A673 (cell line): ENCODE results near the gene PLEKHA8. TPM values are rescaled to one million over a fixed set of nuclear protein-coding genes. Genes with fewer than 3 reads are reported as not detected.

Experiments used
- BruUV-seq: library from RNA; stranded (reverse); fragments of 400-500 nt; replicated peaks from 2 replicates; lab custom pipeline; 2021; lab: Mats Ljungman, UMichigan
- CTCF ChIA-PET: fragments of 300-600 bp; sonication (Branson Sonifier 250); formaldehyde crosslinking; loops from one replicate; lab custom pipeline; 2022; ENCODE audit warnings: antibody characterized with exemption; lab: Charles Lee
- POLR2A ChIA-PET: fragments of 300-600 bp; sonication (Branson Sonifier 250); formaldehyde crosslinking; loops from one replicate; lab custom pipeline; 2022; ENCODE audit warnings: antibody characterized with exemption; ENCODE audit not compliant: low non-redundant PET; lab: Charles Lee
- DNase-seq: peaks from one replicate; pipeline ENCODE4 v3.0.0-alpha.2; 2015; ENCODE audit warnings: low spot score
- H3K27ac ChIP-seq: fragments of 200-600 bp; sonication (generic); 2 replicates; pipeline ENCODE4 v1.5.1; 2016; ENCODE audit warnings: mixed run types, low read depth, mild to moderate bottlenecking, mixed read lengths, antibody characterized with exemption, low read length; ENCODE audit not compliant: poor library complexity, severe bottlenecking
- H3K27me3 ChIP-seq: fragments of 200-600 bp; sonication (generic); replicated peaks from 2 replicates; pipeline ENCODE4 v1.6.1; 2017; ENCODE audit warnings: mixed run types, low read depth, mild to moderate bottlenecking, mixed read lengths, antibody characterized with exemption, low read length; ENCODE audit not compliant: insufficient read depth, poor library complexity
- H3K36me3 ChIP-seq: fragments of 200-600 bp; sonication (generic); 2 replicates; pipeline ENCODE4 v1.6.1; 2016; ENCODE audit warnings: mixed run types, mild to moderate bottlenecking, mixed read lengths, antibody characterized with exemption, low read length; ENCODE audit not compliant: insufficient read depth, poor library complexity, severe bottlenecking
- H3K4me1 ChIP-seq: fragments of 200-600 bp; sonication (generic); 2 replicates; pipeline ENCODE4 v1.6.1; 2017; ENCODE audit warnings: mixed run types, mild to moderate bottlenecking, mixed read lengths, antibody characterized with exemption, low read length; ENCODE audit not compliant: insufficient read depth, poor library complexity, severe bottlenecking
- H3K4me3 ChIP-seq: fragments of 200-600 bp; sonication (generic); 2 replicates; pipeline ENCODE4 v1.5.1; 2016; ENCODE audit warnings: low read depth, mixed run types, mild to moderate bottlenecking, mixed read lengths, low read length; ENCODE audit not compliant: poor library complexity, severe bottlenecking
- H3K9me3 ChIP-seq: fragments of 200-600 bp; sonication (generic); 2 replicates; pipeline ENCODE4 v1.6.1; 2016; ENCODE audit warnings: mixed run types, low read depth, mild to moderate bottlenecking, mixed read lengths, antibody characterized with exemption, low read length; ENCODE audit not compliant: poor library complexity, severe bottlenecking
- EZH2 ChIP-seq: fragments of 200-600 bp; sonication (generic); IDR thresholded peaks from 2 replicates; pipeline ENCODE4 v1.6.1; 2017; ENCODE audit warnings: borderline replicate concordance, low read depth, mild to moderate bottlenecking, mixed read lengths, antibody characterized with exemption, low read length; ENCODE audit not compliant: poor library complexity, severe bottlenecking
- intact Hi-C: fragments of 100-400 bp; cut with micrococcal nuclease; formaldehyde crosslinking; loops from one replicate; pipeline ENCODE4 v1.10.0; 2022; ENCODE audit not compliant: unreplicated experiment
- total RNA-seq: library from RNA; stranded (reverse); gene quantifications from 2 replicates; pipeline ENCODE4 v1.2.3, GENCODE V29; 2021
- TF ChIP-seq, protein P1 (sequence below): fragments of 300-800, 200-600 bp; sonication (generic); conservative IDR thresholded peaks from 2 replicates; pipeline ENCODE4 v1.5.1; 2017; ENCODE audit warnings: low read depth, mild to moderate bottlenecking, antibody characterized with exemption, low read length, moderate library complexity, mixed read lengths

The PLEKHA8 gene
- total RNA-seq, 1 experiment from 2014 or later: 22.2 TPM

DNA sequence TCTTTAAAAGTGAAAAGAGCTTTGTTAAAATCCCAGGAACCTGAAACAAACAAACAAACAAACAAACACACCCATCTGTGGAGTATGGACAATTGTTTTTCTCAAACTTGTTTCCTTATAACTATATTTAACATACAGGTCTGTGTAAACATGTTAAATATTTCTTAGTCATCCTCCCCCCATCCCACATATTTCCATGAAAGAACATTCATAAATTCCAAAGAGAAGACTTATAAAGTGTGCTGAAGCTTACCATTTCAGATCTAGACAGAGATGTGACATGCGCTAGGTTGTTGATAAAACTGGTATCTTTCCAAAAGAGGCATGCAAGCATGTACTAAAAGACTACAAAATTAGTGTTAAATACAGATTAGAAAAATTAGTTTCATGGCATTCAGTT is 8.3 kb upstream of the PLEKHA8 start:
- ChIA-PET POLR2A (no interaction called here), CTCF (no interaction called here)
- intact Hi-C loops: loop anchor here (2.0 kb wide), 1 partner anchor 13 kb away; no protein-coding TSS in a partner anchor
- Histone ChIP-seq H3K4me1 (peaks cover 10% of the 10 kb centered on the region), H3K4me3 (no peak overlapping the region), H3K27me3 (no peaks in the 10 kb centered on the region), H3K36me3 (peaks cover 9% of the 10 kb centered on the region), H3K9me3 (no peaks in the 10 kb centered on the region), H3K27ac (no peak overlapping the region)
- no peak for TF ChIP-seq EZH2
- TF ChIP-seq, protein P1, sequence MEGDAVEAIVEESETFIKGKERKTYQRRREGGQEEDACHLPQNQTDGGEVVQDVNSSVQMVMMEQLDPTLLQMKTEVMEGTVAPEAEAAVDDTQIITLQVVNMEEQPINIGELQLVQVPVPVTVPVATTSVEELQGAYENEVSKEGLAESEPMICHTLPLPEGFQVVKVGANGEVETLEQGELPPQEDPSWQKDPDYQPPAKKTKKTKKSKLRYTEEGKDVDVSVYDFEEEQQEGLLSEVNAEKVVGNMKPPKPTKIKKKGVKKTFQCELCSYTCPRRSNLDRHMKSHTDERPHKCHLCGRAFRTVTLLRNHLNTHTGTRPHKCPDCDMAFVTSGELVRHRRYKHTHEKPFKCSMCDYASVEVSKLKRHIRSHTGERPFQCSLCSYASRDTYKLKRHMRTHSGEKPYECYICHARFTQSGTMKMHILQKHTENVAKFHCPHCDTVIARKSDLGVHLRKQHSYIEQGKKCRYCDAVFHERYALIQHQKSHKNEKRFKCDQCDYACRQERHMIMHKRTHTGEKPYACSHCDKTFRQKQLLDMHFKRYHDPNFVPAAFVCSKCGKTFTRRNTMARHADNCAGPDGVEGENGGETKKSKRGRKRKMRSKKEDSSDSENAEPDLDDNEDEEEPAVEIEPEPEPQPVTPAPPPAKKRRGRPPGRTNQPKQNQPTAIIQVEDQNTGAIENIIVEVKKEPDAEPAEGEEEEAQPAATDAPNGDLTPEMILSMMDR: no peak
- no TSS peak for BruUV-seq
- no peak for DNase-seq

DNA sequence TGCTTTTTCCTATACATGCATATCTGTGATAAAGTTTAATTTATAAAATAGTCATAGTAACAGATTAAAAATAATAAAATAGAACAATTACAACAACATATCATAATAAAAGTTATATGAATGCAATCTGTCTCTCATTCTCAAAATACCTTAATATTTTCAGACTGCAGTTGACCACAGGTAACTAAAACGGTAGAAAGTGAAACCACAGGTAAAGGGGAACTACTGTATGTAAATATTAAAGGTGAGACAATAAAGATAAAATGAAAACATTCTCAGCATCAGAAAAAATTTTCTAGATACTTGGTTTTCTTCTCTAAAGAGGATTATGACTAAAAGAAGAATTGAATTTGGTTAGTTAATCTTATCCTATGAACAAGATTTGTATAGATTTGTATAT is 7.7 kb upstream of the PLEKHA8 start:
- no peaks in the 10 kb centered on the region for H3K9me3 ChIP-seq
- ChIA-PET CTCF (no interaction called here), POLR2A (no interaction called here)
- H3K4me1 ChIP-seq: peaks cover 13% of the 10 kb centered on the region
- H3K27ac ChIP-seq: no peak overlapping the region
- H3K4me3 ChIP-seq: no peak overlapping the region
- H3K36me3 ChIP-seq: peaks cover 9% of the 10 kb centered on the region
- DNase-seq: no peak
- no TSS peak for BruUV-seq
- intact Hi-C loops: loop anchor here (2.0 kb wide), 1 partner anchor 14 kb away; no protein-coding TSS in a partner anchor
- H3K27me3 ChIP-seq: no peaks in the 10 kb centered on the region
- TF ChIP-seq, protein P1: no peak
- TF ChIP-seq EZH2: no peak

DNA sequence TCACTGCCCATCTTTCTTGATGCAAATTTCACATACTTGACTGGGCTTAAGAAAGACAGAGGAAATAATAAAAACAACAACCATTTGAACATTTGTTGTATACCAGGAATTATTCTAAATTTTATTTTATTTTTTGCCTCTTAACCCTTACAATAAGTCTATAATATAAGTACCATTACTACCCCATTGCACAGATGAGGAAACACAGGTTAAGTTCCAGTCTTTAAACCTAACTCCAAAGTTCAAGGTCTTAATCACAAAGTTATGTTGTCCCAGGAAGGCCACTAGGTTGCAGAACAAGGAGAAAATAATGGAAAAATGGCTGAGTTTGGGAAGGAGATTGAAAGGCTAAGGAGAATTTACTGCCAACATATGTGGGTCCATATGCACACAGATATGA is 5.2 kb upstream of the PLEKHA8 start:
- BruUV-seq: no TSS peak
- CTCF ChIA-PET: no interaction called here
- Histone ChIP-seq H3K27ac (no peak overlapping the region), H3K4me3 (no peak overlapping the region), H3K36me3 (peaks cover 6% of the 10 kb centered on the region), H3K27me3 (no peaks in the 10 kb centered on the region), H3K4me1 (peaks cover 13% of the 10 kb centered on the region), H3K9me3 (no peaks in the 10 kb centered on the region)
- POLR2A ChIA-PET: no interaction called here
- DNase-seq: no peak
- intact Hi-C loops: no loop called here
- TF ChIP-seq, protein P1: no peak
- no peak for TF ChIP-seq EZH2
